HG03442 (cell line): ENCODE measurements around the gene SVEP1.
"Not testable (repeated sequence)": the region's sequence is repeated elsewhere in the genome, so short reads cannot be mapped to it uniquely, and the experiment has no call there.

Source experiments
- ATAC-seq: cut with Tn5 transposase; IDR thresholded peaks from one replicate; pipeline ENCODE4 v1.9.1; 2021; ENCODE audit warnings: mild to moderate bottlenecking, moderate library complexity; ENCODE audit not compliant: unreplicated experiment

SVEP1 gene

GRCh38 chr9:110383491-110383890, 196.1 kb downstream of the SVEP1 start:
- ATAC-seq, result no peak

- ATAC-seq, result no peak
Observed at GRCh38 chr9:110382731-110383130, 196.8 kb downstream of the SVEP1 start.

GRCh38 chr9:110371411-110372007, 208.0 kb downstream of the SVEP1 start:
- ATAC-seq, result no peak

- ATAC-seq, result no peak
Observed at GRCh38 chr9:110370315-110370714, 209.2 kb downstream of the SVEP1 start.

GRCh38 chr9:110364451-110364850, 215.1 kb downstream of the SVEP1 start:
- ATAC-seq, result no peak

- ATAC-seq, result not testable (repeated sequence)
Observed at GRCh38 chr9:110358992-110359391, 220.5 kb downstream of the SVEP1 start.

GRCh38 chr9:110357505-110357904, 222.0 kb downstream of the SVEP1 start:
- no peak for ATAC-seq

GRCh38 chr9:110356639-110357395, 222.7 kb downstream of the SVEP1 start:
- ATAC-seq, result no peak

GRCh38 chr9:110355911-110356310, 223.6 kb downstream of the SVEP1 start:
- ATAC-seq, result no peak

GRCh38 chr9:110351009-110351467, 228.5 kb downstream of the SVEP1 start:
- ATAC-seq, result no peak

- no peak for ATAC-seq
Observed at GRCh38 chr9:110346325-110346724, 233.2 kb downstream of the SVEP1 start.

- no peak for ATAC-seq
Observed at GRCh38 chr9:110344821-110345220, 234.7 kb downstream of the SVEP1 start.

- no peak for ATAC-seq
Observed at GRCh38 chr9:110343551-110343950, 236.0 kb downstream of the SVEP1 start.

- no peak for ATAC-seq
Observed at GRCh38 chr9:110340306-110340705, 239.2 kb downstream of the SVEP1 start.

GRCh38 chr9:110338143-110338542, 241.4 kb downstream of the SVEP1 start:
- ATAC-seq, result no peak

- ATAC-seq, result no peak
Observed at GRCh38 chr9:110337727-110338126, 241.8 kb downstream of the SVEP1 start, which contains the start of gene TXNDC8. TSS of gene TXNDC8 (minus strand) at chr9:110337863.

- ATAC-seq, result no peak
Observed at GRCh38 chr9:110336363-110336762, 243.2 kb downstream of the SVEP1 start.

GRCh38 chr9:110334871-110335270, 244.7 kb downstream of the SVEP1 start:
- ATAC-seq, result no peak

GRCh38 chr9:110334183-110334582, 245.4 kb downstream of the SVEP1 start:
- no peak for ATAC-seq

GRCh38 chr9:110332766-110333165, 246.8 kb downstream of the SVEP1 start:
- no peak for ATAC-seq

- no peak for ATAC-seq
Observed at GRCh38 chr9:110330484-110331105, 248.9 kb downstream of the SVEP1 start.

- no peak for ATAC-seq
Observed at GRCh38 chr9:110329639-110330230, 249.8 kb downstream of the SVEP1 start.
